Activated T-helper 17 cell treated with anti-CD3 and anti-CD28 coated beads, Interleukin-2, amount 50 U/mL, for 72 hours (primary cell): ENCODE data around the gene LRBA. TPM values are rescaled to one million over a fixed set of nuclear protein-coding genes. Genes with fewer than 3 reads are reported as not detected.

Experiments
- ATAC-seq: fragments of 150-1000 bp; cut with Tn5 transposase; replicated peaks from 2 replicates; pipeline ENCODE4 v1.10.0; 2021; ENCODE audit warnings: mild to moderate bottlenecking, moderate library complexity
- H3K27ac Mint-ChIP-seq: one replicate; pipeline ENCODE4 v1.8.0; 2022; ENCODE audit warnings: mixed read lengths
- H3K27me3 Mint-ChIP-seq: one replicate; pipeline ENCODE4 v1.8.0; 2022; ENCODE audit warnings: mixed read lengths
- H3K36me3 Mint-ChIP-seq: one replicate; pipeline ENCODE4 v1.8.0; 2022; ENCODE audit warnings: low read depth, mild to moderate bottlenecking, mixed read lengths
- H3K4me1 Mint-ChIP-seq: one replicate; pipeline ENCODE4 v1.8.0; 2022; ENCODE audit warnings: mixed read lengths
- H3K4me3 Mint-ChIP-seq: one replicate; pipeline ENCODE4 v1.8.0; 2022; ENCODE audit warnings: mild to moderate bottlenecking, mixed read lengths
- H3K9me3 Mint-ChIP-seq: one replicate; pipeline ENCODE4 v1.8.0; 2022; ENCODE audit warnings: mixed read lengths
- total RNA-seq, 2 donors: library from RNA; stranded (reverse); gene quantifications; one replicate each; pipeline ENCODE4 v1.2.3, GENCODE V29; 2022

Gene LRBA
- total RNA-seq, 2 donors from 2014 or later = 65.2 to 83.4 TPM

DNA sequence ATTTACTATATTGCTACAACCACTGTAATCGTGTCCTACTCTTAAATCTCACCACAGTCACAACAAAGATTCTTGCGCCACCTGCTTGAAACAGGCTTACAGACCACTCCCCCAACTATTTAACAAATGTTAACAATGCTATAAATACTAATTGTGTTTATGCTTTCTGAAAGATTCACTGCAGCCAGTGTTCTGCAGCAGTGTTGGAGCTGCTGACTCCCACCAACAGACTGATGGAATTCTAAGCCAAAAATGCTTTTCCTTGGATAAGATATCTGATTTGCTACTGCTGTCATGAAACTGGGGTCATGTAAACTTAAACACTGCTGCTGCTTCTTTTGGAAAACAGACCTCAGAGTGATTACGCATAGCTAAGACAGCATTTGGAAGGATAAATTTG, 677.4 kb downstream of the LRBA start:
- no peak overlapping the region for H3K4me3 Mint-ChIP-seq
- H3K27ac Mint-ChIP-seq = no peak overlapping the region
- ATAC-seq = no peak
- H3K36me3 Mint-ChIP-seq = peaks cover 8% of the 10 kb centered on the region
- H3K9me3 Mint-ChIP-seq = no peaks in the 10 kb centered on the region
- no peaks in the 10 kb centered on the region for H3K27me3 Mint-ChIP-seq
- H3K4me1 Mint-ChIP-seq = no peaks in the 10 kb centered on the region

DNA sequence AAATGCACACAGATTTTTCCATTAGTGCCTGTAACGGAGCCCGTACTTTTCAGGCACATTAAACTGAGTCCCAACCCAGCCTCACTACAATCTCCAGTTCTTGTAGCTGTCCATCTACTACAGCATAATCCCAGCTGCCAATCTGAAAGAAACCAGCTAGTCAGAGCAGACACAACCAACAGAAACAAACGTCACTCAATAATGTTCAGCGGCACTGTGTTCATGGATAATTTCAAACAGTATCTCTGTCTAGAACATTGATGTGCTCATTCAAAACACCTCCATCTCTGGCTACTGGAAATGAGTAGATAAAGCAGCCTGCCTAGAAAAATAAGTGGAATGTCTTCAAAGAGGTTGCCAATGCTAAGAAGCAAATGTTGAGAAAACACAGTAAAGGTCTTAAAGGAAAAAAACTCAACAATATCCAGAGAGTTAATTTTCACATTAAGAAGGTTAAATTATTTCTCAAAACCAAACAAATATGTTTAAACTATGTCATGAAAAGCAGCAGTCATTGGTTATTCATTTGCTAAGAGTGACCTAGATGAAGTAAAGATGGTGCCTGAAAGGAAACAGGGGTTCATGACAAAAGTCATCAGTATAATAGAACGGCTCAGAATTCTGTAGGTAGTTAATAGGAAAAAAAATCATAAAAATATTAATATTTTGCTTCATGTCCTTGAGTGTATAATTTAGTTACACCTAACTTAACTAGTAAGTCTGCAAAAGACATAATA, 678.2 kb downstream of the LRBA start:
- Mint-ChIP-seq H3K27me3 (no peaks in the 10 kb centered on the region), H3K4me1 (no peaks in the 10 kb centered on the region), H3K27ac (no peak overlapping the region), H3K4me3 (no peak overlapping the region), H3K36me3 (peaks cover 8% of the 10 kb centered on the region), H3K9me3 (no peaks in the 10 kb centered on the region)
- no peak for ATAC-seq

DNA sequence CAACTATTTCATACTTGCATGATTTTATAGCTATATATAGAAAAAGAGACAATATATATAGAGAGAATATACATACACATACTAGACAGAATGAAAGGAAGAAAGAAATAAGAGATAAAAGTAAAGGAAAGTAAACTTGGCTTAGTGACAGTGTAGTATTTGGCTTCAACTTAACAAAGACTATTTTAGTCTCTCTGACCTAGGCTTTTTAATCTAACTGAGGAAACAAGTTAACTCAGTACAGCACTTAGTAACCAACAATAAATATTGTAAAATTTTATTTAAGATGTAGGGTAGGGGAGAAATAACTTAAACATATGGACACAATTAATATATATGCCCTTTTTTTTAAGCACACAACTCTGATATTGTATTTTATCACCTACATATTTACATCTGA, 682.1 kb downstream of the LRBA start:
- H3K9me3 Mint-ChIP-seq = no peaks in the 10 kb centered on the region
- no peaks in the 10 kb centered on the region for H3K4me1 Mint-ChIP-seq
- no peaks in the 10 kb centered on the region for H3K27me3 Mint-ChIP-seq
- H3K27ac Mint-ChIP-seq = no peak overlapping the region
- H3K4me3 Mint-ChIP-seq = no peak overlapping the region
- no peak for ATAC-seq
- no peaks in the 10 kb centered on the region for H3K36me3 Mint-ChIP-seq

DNA sequence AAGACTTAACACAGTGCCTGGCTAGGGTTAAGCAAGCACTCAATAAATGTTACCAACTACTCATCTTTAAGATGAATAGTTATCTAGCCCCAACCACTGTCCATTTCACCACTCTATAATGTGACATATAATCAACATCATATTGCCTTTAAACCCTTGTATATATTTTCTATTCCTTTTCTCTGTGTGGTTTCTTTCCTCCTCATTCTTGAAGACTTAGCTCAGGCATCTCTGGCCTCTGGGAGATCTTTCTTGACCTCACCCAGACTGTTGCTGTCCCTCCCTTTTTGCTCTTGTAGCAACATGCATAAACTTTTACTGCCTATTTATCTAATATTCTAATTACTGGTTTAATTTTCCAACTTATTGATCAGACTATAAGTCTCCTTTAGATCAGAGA, 683.0 kb downstream of the LRBA start:
- no peaks in the 10 kb centered on the region for H3K9me3 Mint-ChIP-seq
- no peak for ATAC-seq
- H3K27me3 Mint-ChIP-seq = no peaks in the 10 kb centered on the region
- H3K36me3 Mint-ChIP-seq = no peaks in the 10 kb centered on the region
- H3K4me3 Mint-ChIP-seq = no peak overlapping the region
- peak overlapping the region; percentile 74 for H3K27ac Mint-ChIP-seq
- H3K4me1 Mint-ChIP-seq = no peaks in the 10 kb centered on the region

DNA sequence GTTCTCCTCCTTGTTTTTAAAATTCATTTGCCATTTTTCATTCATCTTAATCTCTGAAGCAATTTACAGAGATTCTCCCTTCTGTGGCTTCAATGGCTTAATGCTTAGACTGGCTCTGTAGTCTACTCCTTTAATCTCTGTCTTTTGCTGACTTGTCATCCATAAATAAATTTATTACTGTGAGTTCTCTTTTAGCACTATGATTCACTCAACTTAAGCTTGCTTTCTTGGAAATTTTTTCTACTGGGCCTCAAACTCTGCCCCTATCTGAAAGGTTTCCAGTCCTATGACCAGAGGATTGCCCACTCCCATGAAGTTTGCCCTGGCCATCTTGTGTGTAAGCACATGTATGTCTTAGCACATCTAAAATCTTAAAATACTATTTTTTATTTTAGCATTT, 685.7 kb downstream of the LRBA start:
- H3K27me3 Mint-ChIP-seq = no peaks in the 10 kb centered on the region
- peaks cover 19% of the 10 kb centered on the region for H3K36me3 Mint-ChIP-seq
- ATAC-seq = no peak
- no peaks in the 10 kb centered on the region for H3K9me3 Mint-ChIP-seq
- H3K4me3 Mint-ChIP-seq = no peak overlapping the region
- H3K4me1 Mint-ChIP-seq = no peaks in the 10 kb centered on the region
- no peak overlapping the region for H3K27ac Mint-ChIP-seq

DNA sequence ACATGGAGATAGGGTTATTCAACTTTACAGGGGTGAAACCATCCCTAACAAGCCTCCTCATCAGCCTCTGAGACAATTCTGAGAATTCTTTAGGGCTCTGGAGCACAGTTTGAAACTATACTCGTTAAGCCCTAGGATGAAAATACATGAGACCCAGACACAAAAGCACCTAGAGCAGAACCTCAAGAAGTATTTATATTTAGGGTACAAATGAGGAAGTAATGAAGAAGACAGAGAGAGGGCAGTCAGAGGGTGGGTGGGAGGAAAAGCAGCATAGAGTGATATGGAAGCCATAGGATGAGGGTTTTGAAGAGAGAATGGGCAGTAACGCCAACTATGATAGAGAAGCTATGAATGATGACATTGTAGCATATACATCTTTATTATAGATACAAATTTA, 686.6 kb downstream of the LRBA start:
- Mint-ChIP-seq H3K36me3 (peaks cover 26% of the 10 kb centered on the region), H3K27ac (no peak overlapping the region), H3K4me1 (no peaks in the 10 kb centered on the region), H3K9me3 (no peaks in the 10 kb centered on the region), H3K27me3 (no peaks in the 10 kb centered on the region), H3K4me3 (no peak overlapping the region)
- ATAC-seq = no peak

DNA sequence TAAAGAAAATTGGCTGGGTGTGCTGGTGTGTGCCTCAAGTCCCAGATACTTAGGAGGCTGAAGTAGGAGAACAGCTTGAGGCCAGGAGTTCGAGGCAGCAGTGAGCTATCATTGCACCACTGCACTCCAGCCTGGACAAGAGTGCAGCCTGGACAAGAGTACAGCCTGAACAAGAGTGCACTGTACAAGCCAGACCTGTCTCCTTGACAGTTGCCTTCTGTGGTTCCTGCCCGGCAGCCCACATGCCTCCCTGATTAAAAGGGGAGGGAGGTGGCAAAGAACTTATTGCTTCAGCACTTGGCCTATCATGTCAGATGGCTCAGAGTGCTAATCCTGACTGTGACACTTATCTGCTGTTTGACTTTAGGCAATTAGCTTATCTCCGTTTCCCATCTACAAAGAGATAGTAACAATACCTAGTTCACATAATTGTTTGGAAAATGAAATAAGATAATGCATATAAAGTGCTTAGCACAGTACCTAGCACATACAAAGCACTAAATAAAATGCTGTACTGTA, 687.8 kb downstream of the LRBA start:
- Mint-ChIP-seq H3K9me3 (no peaks in the 10 kb centered on the region), H3K27ac (no peak overlapping the region), H3K4me3 (no peak overlapping the region), H3K4me1 (no peaks in the 10 kb centered on the region), H3K27me3 (no peaks in the 10 kb centered on the region), H3K36me3 (peaks cover 29% of the 10 kb centered on the region)
- ATAC-seq = no peak

DNA sequence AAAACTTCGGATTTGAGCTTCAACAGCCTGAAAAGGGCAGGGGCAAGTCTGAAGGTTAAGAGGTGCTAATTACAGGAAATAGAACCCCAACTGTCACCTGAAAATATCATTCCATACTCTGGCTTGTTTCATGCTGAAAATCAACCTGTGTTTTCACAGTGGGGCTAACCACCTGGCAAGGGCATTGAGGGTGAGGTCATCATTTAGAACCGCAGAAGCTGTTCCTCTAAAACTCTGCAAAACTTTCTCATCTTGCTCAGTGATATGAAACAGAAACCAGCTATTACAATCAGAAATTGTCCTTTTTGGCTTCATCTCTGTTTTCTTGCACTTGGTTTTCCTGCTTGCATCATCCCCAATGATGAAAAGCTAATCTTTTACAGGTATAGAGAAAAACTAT, 689.2 kb downstream of the LRBA start:
- Mint-ChIP-seq H3K27me3 (no peaks in the 10 kb centered on the region), H3K4me3 (no peak overlapping the region), H3K27ac (no peak overlapping the region), H3K4me1 (peaks cover 6% of the 10 kb centered on the region), H3K36me3 (peaks cover 37% of the 10 kb centered on the region), H3K9me3 (no peaks in the 10 kb centered on the region)
- no peak for ATAC-seq

DNA sequence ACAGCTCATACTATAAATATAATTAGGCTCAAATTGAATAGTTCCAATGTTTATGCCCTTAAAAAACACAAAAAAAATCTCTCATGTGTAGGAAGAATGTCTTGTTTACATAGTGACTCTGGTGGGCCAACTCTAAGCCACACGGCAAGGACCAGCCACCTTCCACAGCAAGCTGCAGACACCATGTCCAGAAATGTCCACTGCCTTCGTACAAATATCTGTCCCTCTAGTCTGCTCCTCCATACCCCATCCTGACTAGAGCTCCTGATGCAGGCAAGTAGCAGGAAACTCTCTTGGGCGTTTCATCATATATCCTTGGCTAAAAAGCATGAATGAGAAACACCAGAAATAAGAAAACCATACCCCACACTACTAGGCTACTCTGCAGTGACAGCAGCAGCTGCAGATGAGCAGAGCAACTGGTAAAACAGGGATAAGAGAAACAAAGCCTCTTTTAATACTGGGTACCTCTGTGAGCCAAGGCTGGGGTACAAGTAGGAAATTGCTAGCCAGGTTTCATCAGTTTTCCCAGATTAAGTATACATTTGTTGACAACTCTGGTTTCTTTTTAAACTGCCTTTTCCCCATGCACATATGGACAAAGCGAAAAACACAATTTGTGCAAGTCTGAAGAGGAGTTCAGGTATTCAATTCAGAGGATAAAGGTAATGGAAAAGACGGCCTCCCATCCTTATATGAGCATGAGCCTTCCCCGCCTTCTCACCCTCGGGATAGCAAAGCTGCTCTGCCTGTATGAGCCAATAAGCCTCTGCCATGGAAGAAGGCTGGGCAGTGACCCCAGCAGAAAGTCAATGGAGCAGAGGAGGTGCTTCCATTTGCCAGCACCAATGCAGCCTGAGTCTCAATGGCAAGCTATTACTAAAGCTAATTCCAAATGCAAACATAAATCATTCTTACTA, 691.4 kb downstream of the LRBA start:
- Mint-ChIP-seq H3K4me1 (peaks cover 6% of the 10 kb centered on the region), H3K36me3 (peaks cover 53% of the 10 kb centered on the region), H3K27me3 (no peaks in the 10 kb centered on the region), H3K27ac (no peak overlapping the region), H3K4me3 (no peak overlapping the region), H3K9me3 (no peaks in the 10 kb centered on the region)
- no peak for ATAC-seq

DNA sequence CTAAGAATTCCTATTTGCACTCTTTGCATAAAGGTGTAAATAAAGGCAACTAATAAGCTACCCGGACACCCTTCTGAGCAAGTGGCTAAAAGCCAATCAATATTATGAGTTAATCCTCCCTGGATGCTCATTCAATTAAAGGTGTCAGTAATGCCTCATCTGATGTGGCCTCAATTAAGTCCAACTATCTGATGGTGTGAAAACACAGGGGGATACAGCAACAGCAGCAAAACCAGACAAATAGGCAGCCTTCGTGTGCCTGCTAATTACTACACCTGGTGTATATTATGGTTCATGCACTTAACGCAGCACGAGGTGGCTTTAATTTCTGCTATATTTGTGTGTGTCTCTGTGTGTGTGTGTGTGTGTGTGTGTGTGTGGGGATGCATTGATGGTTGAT, 692.4 kb downstream of the LRBA start:
- ATAC-seq = no peak
- no peak overlapping the region for H3K4me3 Mint-ChIP-seq

DNA sequence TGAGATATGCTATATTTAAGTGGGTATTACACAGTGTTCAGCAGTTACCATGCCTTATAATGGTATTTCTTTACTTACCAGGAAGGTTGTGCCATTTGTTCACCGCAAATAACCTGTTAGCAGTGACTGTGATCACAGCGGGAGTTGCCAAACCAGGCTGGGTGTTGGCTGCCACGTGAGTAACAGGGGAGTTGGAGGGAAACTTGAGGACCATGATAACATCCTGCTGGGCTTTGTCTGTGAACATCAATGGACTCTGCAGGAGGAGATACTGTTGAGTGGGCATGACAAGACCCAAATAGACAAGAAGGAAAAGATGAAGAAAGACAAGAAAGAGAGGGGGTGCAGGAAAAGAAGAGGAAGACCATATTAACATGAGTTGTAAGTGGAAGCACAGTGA, 694.0 kb downstream of the LRBA start:
- Mint-ChIP-seq H3K9me3 (no peaks in the 10 kb centered on the region), H3K4me1 (peaks cover 6% of the 10 kb centered on the region), H3K36me3 (peaks cover 74% of the 10 kb centered on the region), H3K27me3 (no peaks in the 10 kb centered on the region), H3K27ac (no peak overlapping the region), H3K4me3 (no peak overlapping the region)
- no peak for ATAC-seq

More for the DNA sequence above, 692.4 kb downstream of the LRBA start:
- Mint-ChIP-seq H3K4me1 (peaks cover 6% of the 10 kb centered on the region), H3K36me3 (peaks cover 61% of the 10 kb centered on the region), H3K27me3 (no peaks in the 10 kb centered on the region), H3K9me3 (no peaks in the 10 kb centered on the region), H3K27ac (no peak overlapping the region)

DNA sequence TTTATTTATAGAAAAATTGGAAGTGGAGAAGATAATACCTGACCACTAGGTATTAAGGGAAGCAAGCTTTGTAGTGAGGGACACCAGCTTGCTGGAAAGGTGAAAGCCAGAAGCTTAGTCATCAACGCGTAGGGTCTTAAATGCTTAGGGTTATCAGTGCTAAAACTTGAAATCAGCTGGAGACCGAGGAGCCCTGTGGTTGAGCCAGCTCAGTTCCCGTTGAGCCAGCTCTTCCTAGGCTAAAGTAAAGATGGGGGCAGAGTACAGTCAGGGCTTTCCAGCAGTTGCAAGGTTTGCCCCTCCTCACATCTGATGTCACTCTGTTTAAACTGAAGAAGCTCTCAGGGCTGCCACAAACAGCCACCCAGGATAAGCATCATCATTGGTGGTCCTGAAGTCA, 696.1 kb downstream of the LRBA start:
- Mint-ChIP-seq H3K27me3 (no peaks in the 10 kb centered on the region), H3K4me3 (no peak overlapping the region), H3K27ac (no peak overlapping the region), H3K4me1 (peaks cover 6% of the 10 kb centered on the region), H3K36me3 (peaks cover 62% of the 10 kb centered on the region), H3K9me3 (no peaks in the 10 kb centered on the region)
- no peak for ATAC-seq

DNA sequence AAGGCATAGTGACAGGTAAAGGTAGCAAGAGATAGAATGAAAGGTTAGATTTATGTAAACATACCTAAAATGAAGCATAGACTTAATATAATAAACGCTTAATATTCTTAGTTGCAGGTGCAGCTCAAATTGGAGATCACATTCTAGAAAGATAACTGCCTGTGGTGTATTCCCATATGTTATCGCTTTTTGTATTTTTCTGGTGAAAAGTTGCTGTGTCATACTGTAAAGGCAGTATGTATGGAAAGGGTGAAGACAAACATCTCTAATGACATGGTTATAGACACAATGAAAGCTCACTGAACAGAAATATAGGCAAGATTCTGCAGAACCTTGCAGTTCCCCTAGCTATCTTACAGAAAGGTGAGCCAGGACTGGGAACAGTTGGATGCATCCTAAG, 696.6 kb downstream of the LRBA start:
- H3K27me3 Mint-ChIP-seq = no peaks in the 10 kb centered on the region
- no peak for ATAC-seq
- no peak overlapping the region for H3K27ac Mint-ChIP-seq
- H3K4me1 Mint-ChIP-seq = peaks cover 6% of the 10 kb centered on the region
- no peaks in the 10 kb centered on the region for H3K9me3 Mint-ChIP-seq
- H3K36me3 Mint-ChIP-seq = peaks cover 60% of the 10 kb centered on the region
- H3K4me3 Mint-ChIP-seq = no peak overlapping the region

DNA sequence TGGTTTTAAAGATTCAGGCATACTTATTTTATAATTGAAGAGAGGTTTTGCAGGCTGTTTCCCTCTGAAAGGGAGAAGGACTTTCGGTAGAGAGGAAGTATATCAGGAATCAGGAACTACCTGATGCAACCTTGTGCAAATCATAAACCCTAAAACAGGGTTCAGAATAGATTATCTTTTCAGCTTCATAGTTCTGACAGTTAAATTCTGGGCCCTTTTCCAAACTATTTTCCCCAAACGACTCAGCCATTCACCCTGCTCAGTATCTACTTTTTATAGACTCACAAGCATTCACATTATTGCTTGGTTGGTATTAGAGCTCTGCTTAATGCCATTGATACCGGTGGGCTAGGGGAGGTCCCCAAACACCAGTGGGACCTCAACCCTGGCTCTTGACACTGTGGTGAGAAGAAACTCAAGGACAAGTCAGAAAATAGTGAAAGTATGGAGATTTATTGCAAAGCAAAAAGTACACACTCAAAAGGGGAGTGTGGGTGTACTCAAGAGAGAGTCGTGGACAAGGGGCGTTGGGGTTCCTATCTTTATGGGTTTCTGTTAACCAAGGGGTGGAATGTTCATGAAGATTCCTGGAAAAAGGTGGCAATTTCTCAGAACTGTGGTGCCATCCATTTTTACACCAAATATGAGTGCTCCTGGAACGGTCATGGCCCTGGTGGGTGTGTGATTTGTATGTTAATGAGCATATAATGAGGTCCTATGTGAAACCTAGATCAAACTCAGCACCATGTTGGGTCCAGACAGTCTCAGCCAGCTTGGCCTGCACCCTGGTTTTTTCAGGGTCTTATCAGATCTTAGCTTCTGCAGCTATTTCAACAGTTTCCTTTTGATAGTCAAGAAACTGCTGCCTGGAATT, 698.5 kb downstream of the LRBA start:
- Mint-ChIP-seq H3K27ac (peak overlapping the region; percentile 11), H3K36me3 (peaks cover 67% of the 10 kb centered on the region), H3K9me3 (no peaks in the 10 kb centered on the region), H3K4me1 (peaks cover 6% of the 10 kb centered on the region), H3K27me3 (no peaks in the 10 kb centered on the region), H3K4me3 (no peak overlapping the region)
- ATAC-seq = no peak
